Dedifferentiated amniotic fluid mesenchymal stem cell (primary cell): Measurements from ENCODE around the gene TRPV4.

Source experiments
- DNase-seq: peaks from one replicate; pipeline ENCODE4 v3.0.0-alpha.2; 2016; ENCODE audit errors: extremely low spot score

Gene TRPV4

DNA sequence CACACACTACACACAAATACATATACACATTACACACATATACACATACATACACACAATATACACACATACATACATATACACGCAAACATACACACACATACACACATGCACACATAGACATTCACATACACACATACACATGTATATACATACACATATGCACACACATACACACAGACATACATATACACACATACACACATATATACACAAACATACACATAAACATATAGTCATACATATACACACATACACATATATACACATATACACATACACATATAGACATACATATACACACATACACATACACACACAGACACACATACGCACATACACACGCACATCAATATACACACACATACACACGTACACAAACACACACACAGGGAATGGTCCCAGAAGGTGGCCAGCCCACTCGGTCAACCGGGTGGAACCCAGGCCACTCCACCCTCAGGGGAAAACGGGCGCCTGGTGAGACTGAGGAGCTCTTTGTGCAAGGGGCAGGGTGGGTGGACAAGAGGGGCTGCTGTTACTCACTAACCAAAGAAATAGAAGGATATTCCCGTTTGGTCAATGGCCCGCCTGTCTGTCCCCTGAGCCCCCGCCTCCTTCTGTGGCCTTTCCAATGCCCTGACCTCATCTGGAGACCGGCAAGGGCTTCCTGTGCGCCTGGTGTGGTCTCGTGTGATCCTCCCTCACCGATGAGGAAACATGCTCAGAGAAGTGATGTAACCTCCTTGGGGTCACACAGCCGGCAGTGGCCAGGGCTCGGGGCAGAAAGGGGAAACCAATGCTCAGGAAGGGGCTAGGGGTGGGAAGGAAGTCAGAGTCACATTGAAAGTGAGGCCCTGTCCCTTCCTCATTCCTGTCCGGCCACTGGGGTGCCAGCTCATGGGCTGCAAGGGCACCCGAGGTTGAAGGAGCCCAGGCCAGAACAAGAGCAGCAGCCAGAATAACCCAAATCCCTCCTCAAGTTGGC lies 5.3 kb downstream of the TRPV4 start:
- no peak for DNase-seq

DNA sequence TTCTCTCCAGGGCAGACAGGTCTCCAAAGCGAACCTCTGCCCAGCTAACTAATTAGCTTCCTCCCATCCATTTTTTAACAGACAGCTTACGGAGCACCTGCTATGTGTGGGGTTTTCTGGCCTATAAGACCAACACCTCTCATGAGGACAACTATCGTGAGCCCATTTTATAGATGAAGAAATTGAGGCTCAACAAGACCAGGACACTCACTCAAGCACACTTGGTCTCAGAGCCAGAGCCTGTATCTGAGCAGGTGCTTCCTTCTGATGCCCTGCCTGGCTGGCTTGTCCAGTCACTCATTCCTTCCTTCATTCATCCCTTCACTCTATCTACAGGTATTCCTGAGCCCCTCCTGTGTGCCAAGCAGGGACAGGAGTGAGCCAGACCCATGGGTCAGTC lies 6.1 kb downstream of the TRPV4 start:
- DNase-seq: no peak

DNA sequence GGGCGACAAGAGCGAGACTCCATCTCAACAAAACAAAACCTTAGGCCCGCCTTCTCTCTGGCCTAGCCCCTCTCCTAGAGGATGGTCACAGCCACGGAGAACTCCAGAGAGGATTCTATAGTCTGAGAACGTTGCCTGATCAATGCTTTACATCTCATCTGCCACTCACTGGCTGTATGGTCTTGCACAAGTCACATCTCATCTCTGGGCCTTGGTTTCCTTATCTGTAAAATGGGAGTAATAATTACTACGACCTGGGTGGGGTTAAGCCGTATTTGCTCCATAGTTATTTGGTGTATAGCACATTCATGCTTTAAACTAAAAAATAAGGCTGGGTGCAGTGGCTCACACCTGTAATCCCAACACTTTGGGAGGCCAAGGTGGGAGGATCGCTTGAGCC lies 8.5 kb downstream of the TRPV4 start:
- DNase-seq: no peak

DNA sequence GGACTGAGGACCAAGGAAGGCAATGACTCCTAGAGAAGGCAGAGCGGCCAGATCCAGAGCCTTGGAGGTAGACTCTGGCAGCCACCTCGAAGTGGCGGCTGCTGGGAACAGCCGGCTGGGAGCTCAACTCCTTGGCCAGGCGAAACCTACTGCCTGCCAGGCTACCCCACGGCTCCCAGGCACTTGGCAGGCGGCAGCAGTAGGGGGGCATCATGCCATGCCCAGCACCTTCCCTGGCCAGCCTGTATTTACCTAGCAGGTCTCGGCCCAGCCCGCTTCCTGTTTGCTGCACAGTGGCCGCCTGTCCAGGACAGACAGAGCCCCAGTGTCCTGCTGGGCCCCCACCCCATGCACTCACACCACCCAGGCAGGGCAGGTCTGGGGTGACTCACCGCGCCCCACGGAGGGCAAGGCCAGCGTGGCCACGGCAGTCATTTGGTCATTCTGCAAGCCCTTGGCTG lies 10.2 kb downstream of the TRPV4 start:
- DNase-seq: no peak

DNA sequence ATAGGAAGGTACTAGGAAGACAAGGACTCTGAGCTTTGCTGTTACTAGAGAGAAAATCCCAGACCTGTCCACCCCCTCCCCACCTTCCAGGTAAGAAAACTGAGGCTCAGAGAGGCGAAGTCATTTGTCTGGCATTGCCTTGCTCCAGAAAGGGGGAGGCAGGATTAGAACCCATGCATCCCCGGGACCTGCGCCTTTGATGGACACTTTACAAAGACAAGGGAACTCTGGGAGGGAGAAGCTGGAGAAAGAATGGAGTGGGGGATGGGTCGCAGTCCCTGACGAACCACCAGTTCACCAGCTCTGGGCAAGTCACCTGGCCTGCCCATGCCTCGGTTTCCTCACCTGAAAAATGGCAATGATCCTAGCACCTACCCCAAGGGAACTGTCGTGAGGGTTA lies 10.8 kb downstream of the TRPV4 start:
- DNase-seq: no peak

DNA sequence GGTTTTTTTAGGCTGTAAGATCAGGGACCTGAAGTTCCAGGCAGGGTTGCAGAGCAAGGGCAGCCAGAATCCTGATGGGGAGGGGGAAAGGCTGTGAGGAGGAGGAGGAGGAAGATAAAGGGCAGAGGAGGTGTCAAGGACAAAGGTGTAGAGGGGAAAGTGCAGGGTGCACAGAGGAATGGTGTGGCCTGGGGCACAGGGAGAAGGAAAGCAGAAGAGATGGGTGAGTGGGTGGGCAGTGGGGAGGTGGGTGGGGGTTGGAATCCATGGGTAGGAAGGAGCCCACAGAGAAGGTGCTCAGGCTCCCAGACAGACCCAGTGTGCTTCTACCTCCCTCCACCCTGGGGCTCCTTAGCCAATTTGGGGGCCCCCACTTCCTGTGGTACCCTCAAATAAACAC lies 11.2 kb downstream of the TRPV4 start:
- DNase-seq: no peak

DNA sequence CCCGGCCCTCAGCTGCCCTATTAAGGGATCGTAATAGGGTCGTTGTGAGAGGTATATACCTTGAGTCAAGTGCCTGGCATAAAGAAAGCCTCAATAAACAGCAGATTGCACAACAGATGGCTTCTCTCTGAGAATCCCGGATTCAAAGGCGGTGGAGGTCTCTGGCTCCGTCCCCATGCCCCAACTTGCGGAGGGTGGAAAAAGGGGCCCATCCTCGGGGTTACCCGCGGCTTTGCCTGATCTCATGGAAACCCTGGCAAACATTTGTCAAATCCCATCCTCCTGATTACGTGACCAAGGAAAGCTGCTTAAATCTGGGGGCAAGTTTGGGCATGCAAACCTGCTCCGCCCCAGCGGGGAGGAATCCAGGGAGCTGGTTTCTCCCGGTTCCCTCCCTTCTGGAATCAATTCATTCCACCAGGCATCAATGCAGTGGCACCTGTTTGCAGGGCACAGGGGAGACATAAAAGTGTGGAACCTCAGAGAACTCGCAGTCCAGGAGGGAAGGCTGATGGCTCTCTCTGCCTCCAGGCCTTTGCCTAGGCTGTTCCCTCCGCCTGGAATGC lies 12.3 kb downstream of the TRPV4 start:
- no peak for DNase-seq

DNA sequence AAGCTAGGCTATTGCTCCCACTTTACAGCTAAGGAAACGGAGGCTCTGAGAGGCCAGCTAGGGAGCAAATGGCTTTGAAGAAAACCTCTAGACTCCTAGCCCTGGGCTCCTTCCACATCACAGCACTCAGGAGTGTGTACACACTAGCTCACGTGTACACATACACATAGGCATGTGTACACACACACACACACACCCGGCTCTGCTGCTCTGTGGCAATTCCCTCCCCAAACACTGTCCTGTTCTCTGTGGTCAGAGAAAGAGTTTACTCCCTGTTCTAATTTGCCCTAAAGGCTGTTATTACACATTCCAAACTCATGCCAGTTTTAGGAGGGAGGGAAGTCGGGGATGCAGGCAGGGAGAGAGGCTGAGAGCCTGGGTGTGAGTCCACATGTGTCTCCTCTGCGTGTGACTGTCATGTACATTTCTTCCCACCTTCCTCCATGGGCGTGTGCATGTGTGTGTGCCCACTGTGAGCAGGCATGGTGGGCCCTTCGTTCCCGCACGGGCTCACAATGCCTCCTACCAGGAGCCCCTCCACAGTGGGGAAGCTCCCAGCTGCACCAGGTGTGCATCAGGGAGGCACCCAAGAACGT lies 14.2 kb downstream of the TRPV4 start:
- peak; percentile 79 for DNase-seq

DNA sequence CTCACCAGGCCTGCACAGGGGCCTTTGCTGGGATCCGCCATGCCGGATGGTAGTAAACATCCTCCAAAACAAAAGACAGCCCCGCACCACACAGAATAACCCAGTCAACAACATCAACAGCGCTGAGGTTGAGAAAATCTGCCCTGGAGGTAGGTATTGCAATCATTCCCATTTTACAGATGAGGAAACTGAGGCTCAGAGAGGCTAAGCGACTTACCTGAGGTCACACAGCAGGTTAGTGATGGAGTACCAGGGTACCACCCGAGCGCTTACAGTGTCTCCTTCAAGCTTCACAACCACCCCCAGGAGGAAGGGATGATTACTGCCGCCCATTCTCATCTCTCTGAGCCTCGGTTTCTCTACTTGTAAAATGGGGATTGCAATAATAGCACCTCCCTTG lies 14.9 kb downstream of the TRPV4 start:
- no peak for DNase-seq

DNA sequence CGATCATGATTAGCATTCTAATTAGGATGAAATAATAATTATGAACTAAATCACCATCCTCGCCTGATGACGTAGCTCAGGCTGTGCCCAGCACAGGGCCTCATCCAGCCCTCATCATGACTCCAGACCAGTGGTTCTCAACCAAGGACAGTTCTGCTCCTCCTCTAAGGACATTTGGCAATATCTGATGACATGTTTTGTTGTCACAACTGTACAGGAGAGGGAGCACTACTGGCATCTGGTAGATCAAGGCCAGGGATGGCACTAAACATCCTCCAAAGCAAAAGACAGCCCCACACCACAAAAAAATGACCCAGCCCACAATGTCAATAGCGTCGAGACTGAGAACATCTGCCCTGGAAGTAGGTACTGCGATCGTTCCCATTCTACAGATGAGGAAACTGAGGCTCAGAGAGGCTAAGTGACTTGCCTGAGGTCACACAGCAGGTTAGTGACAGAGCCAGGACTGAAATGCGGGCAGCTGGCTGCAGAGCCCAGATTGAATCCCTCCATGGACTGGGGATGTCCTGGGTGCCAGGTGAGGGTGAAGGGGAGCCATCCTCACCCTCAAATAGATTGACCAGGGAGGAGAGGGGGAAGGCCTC lies 15.5 kb downstream of the TRPV4 start:
- no peak for DNase-seq

DNA sequence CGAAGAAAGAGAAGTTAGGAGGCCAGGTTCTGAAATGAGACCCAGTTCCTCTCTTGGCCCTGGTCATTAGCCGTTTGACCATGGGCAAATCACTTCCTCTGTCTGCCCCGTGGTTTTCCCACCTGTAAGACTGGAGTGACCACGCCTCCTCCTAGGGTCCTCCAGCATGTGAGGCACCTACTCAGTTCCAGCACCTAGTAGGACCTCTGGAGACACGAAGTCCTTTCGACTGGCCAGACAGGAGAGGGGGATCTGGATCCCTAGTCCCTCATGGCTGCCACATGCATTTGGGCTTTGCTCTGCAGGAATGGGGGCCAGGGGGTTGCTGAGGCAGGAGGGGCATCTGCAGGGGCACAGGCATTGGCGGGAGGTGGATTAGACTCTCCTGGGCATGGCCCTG lies 16.3 kb downstream of the TRPV4 start:
- no peak for DNase-seq

DNA sequence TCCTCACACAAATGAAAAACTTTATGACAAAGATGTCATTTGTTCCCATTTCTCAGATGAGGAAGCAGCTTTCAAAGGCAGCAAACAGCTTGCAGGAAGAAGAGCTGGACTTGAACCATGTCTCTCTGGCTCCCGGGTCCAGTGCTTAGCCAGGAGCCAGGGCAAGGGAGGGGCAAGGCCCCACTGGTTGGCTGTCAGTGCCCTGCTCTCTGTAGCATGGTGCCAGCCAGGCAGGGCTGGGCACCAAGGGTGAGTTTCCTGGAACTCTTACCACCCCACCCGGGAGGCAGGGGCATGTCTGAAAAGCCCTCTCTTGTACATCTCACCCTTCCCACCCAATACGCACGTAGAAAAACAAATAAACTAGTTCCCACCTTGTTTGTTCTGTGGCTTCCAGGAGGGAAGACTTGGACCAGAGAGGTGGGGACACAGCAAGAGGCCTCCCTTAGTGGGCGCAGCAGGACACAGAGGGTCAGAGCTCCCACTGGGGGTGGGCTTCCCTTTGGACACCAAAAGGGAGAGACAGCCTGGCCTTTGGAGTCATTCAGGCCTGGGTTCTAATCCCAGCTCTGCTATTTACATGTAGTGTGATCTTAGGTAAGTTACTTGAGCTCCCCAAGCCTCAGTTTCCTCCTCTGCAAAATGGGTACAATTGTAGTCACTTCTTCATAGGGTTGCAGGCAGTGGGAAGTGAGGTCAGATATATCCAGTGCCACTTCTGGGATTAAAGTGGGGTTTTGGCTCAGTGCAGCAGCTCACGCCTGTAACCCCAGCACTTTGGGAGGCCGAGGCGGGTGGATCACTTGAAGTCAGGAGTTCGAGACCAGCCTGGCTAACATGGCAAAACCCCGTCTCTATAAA lies 17.2 kb downstream of the TRPV4 start:
- DNase-seq: no peak

DNA sequence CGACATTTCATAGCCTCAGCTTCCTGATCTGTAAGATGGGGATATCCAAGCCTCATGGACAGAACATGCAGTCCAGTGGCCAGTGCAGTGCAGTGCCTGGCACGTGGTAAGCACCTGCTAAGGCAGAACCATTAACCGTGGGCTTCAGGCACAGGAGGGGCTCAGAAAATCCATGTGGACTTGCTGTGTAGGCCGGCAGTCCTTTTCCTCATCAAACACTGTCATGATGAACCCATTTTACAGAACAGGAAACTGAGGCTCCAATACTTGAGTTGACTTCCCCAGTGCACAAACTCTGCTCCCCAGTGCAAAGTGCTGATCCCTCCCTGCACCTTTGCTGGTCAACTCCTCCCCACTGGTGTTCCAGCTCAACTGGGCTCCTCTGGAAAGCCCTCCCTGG lies 18.0 kb downstream of the TRPV4 start:
- DNase-seq: no peak

DNA sequence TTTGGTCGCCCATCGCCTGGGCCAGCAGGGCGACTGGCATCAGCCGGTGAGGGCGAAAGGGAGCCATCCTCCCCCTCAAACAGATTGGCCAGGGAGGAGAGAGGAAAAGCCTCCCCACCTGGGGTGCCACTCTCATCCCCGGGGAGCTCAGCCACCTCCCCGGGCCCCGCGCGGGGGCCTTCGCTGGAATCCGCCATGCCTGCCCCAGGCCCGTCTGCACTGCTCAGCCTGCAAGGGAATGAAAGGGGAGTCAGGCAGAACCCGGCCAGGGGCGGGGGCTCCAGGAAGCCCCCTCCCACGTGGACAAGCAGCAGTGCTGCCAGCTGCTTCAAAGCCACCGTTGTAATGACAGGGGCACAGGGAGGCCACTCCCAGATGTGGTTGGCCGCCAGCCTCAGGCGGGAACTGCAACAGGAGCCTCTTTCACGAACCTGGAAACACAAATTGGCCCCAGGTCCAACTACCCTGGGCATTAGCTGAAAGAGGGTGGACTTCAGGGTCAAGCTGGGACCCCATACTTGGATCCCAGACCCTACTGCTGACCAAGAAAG lies 18.5 kb downstream of the TRPV4 start:
- no peak for DNase-seq

DNA sequence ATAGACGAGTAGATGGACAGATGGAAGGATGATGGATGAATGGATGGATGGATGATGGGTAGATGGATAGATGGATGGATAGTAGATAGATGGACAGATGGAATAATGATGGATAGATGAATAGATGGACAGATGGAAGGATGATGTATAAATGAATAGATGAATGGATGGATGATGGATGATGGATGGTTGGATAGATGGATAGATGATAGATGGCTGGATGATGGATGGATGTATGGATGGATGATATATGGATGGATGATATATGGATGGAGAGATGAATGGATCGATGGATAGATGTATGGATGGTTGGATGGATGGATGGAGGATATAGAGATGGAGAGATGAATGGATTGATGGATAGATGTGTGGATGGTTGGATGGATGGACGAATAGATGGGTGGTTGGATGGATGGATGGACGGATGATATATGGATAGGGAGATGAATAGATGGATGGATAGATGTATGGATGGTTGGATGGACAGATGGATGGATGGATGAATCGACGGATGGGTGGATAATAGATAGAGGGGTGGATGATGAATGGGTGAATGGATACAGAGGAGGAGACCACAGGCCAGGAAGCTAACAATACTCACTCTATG lies 19.3 kb downstream of the TRPV4 start:
- no peak for DNase-seq

DNA sequence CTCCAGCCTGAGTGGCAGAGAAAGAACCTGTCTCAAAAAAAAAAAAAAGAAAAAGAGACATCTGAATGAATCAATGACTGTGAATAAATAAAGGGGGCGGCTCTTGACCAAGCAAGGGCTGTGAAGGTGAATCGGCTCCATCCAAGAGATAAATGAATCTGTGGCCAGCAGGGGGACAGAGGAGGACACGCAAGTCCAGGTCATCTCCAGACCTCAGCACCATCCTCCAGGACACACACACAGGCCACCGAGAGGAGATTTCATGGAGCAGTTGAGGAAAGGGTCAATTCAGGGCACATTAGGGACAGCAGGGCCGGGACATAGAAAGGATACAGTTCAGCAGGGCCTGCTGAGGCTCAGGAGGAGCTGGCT lies 21.6 kb downstream of the TRPV4 start:
- DNase-seq: no peak

DNA sequence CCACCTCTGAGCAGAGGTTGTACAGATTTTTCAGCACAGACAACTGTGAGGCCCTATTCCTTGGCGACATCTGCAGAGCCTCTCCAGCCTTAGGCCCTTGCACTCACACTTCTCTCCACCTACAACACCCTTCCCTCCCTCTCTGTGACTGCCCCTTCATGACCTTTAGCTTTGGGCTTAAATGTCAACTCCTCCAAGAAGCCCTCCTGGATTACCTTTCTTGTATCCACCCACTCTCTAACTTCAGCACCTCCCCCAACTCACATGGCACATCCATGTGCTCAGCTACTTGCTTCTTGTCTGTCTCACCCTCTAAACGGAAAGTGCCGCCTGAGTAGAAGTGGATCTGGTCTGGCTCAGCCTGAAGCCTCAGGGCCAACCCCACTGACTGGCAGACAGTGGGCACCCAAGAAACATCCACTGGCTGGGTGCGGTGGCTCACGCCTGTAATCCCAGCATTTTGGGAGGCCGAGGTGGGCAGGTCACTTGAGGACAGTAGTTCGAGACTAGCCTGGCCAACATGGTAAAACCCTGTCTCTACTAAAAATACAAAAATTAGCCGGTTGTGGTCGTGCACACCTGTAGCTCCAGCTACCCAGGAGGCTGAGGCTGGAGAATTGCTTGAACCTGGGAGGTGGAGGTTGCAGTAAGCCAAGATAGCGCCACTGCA lies 22.1 kb downstream of the TRPV4 start:
- no peak for DNase-seq

DNA sequence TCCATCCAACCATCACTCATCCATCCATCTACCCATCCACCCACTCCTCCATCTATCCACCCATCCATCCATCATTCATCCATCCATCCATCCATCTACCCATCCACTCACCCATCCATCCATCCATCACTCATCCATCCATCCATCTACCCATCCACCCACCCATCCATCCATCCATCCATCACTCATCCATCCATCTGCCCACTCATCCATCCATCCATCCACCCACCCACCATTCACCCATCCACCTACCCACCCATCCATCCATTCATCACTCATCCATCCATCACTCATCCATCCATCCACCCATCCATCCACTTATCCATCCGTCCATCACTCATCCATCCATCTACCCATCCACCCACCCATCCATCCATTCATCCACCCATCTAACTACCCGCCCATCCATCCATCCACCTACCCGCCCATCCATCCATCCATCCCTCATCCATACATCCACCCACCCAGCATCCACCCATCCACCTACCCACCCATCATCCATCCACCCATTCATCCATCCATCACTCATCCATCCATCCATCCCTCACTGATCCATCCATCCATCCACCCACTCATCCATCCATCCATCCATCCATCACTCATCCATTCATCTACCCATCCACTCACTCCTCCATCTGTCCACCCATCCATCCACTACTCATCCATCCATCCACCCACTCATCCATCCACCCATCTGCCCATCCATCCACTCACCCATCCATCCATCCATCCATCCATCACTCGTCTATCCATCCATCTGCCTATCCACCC lies 24.1 kb downstream of the TRPV4 start:
- DNase-seq: no peak

DNA sequence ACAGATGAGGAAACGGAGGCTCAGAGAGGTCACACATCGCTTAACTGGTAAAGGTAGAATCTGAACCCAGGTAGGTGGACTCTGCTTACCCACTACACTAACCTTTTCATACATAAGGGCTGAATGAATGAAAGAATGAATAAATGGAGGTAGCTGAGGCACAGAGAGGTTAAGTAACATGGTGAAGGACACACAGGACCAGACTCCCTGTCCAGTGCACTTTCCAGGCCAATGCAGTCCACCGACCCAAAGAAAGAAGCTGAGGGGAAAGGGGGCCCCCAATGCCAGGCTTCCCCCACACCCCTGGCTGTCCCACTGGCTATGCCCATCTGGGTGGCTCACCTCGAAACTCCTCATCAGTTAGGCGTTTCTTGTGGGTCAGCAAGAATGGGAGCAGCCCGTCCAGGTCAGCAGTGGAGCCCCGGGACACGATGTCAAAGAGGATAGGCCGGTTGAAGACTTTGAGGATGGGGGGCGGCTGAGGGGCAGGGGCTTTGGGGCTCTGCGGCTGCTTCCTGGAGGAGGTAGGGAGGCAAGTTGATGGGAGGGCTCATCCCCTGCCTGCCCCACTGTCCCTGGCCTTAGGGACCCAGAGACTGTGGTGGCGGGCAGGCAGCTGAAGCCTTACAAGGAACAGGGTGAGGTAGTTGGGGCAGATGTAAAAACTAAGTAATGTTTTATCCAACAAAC lies 25.1 kb downstream of the TRPV4 start:
- DNase-seq: no peak
